Femur (tissue), 1 donor: Measurements from ENCODE around the gene ZNF592.

Source experiments
- DNase-seq: peaks from one replicate; pipeline ENCODE4 v3.0.0-alpha.2; 2017

ZNF592 gene

GRCh38 chr15:84812842-84813241, 64.5 kb downstream of the ZNF592 start:
- DNase-seq, result no peak

- no peak for DNase-seq
Measured at GRCh38 chr15:84813435-84813834, 65.0 kb downstream of the ZNF592 start.

- DNase-seq, result no peak
Measured at GRCh38 chr15:84813931-84814330, 65.5 kb downstream of the ZNF592 start.

GRCh38 chr15:84814916-84815315, 66.5 kb downstream of the ZNF592 start:
- DNase-seq, result no peak

DNA sequence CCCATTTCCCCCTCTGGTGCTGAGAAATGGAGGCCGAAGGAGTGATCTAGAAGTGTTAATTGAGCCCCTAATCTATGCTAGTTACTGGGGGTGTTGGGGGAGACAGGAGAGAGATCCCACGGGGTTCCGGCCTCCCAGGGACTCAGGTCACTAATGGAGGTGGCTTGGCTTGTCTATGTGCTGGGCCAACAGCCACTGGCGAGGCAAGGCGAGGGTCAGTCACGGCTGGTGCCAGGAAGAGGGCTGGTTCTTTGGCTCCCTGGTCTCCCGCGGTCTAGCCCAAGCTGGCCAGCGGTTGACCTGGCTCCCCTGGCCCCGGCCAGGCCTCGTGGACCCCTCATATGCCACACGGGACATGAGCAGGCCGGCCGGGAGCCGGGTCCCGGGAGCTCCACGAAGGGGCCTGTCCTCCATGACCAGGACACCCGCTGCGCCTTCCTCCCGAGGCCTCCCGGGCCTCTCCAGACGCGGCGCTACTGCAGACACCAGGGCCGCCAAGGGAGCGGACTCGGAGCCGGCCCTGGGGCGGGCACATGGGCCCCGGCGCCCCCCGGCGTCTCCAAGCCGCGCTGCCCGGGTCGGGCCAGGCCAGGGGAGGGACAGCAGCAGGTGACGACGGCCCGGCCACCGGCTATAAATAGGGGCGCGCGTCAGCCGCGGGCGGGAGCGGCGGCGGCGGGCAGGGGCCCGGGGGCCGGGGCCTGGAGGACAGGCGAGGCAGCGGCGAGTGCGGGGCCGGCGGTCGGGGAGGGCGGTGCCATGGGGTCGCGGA, 68.5 kb downstream of the ZNF592 start, which contains the start of gene ALPK3:
TSS of gene ALPK3 (plus strand) at position 663 of the 772 bp plus-strand sequence. CDS start at position 760, 97 bp downstream.
- peak; percentile 80 for DNase-seq

- no peak for DNase-seq
Measured at GRCh38 chr15:84817466-84818081, 69.2 kb downstream of the ZNF592 start.

- DNase-seq, result no peak
Measured at GRCh38 chr15:84818261-84819131, 70.1 kb downstream of the ZNF592 start.

DNA sequence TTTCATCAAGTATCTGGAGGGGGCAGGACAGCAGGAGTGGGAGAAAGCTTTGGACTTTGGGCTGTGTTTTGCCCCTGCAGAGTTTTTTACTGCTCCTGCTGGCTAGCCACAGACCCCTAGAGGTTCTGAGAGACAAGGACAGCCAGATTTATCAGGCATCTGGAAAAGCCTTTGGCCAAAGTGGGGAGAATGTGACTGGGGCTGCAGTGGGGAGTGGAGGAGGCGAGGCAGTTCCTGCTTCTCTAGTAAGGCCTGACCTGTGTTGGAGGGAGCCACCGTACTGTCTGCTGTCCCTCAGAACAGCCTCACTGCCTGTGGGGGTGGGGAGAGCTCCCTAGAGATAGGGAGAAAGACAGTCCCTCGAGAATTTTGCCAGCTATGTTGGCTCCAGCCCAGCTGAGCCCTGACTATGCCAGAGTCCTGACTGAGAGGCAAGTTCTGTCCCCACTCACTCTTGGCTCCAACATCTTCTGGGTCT, 70.9 kb downstream of the ZNF592 start:
- DNase-seq, result no peak

DNA sequence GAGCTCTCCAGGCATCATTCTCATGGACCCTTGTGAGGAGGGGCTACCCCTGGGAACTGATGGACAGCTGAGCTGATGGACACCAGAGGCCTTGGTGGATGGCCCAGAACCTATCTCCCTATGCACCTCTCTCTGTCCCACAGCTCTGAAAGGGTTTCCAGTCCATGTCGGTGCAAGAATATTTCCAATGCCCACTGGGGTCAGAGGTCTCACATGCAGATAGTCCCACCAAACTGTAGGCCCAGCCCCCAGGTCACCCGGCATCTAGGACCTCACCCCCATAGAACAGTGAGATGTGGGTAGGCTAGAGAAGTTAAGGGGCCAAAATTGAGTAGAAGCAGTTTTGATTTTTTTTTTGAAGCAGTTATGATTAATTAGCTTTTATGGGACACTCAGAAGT, 71.4 kb downstream of the ZNF592 start:
- no peak for DNase-seq

DNA sequence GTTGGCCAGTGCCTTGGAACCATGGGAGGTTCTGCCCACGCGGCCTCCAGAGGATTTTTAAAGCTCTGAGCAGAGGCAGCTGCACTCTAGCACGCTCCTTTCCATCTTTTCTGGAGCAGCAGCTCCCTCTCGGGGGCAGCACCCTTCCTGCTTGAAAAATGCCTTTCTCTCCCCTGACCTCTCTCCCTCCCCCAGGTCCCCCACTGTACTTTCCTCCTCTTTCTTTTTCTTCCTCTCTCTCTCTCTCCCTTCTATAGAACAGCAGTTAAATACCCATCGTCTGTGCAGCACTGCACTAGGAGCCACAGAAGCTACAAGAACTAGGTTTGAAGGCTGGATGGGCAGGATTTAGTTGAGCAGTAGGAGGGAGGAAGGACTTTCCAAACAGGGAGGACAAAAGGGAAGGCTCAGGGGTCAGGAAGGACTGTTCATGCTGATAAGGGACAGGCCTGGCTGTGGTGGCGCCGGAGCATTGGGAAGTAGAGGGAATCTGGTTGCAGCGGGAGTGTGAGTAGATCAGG, 73.2 kb downstream of the ZNF592 start:
- DNase-seq, result no peak

GRCh38 chr15:84822653-84823281, 74.4 kb downstream of the ZNF592 start:
- peak; percentile 64 for DNase-seq

DNA sequence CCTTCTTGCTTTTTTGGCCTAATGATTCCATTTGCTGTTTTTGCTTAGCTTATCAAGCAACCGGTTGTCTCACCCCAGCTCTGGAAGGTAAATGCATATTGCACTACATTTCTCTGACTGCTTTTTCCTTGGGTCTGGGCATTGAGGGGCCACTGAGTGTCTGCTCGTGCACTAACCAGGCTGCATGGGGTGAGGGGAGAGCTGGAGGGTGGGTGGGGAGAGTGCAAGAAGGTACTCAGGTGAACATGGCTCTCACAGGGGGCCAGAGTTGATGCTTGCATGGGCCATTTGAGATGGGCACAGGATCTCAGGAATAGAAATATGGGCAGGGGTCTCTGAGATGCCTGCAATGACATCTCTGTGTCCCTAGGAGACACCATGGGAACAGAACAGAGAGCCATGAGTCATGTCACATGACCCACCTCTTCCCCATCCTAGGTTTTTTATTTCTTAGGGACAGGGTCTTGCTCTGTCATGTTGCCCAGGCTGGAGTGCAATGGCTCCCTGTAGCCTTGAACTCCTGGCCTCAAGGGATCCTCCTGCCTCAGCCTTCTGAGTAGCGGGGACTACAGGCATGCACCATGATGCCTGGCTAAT, 75.0 kb downstream of the ZNF592 start:
- no peak for DNase-seq

DNA sequence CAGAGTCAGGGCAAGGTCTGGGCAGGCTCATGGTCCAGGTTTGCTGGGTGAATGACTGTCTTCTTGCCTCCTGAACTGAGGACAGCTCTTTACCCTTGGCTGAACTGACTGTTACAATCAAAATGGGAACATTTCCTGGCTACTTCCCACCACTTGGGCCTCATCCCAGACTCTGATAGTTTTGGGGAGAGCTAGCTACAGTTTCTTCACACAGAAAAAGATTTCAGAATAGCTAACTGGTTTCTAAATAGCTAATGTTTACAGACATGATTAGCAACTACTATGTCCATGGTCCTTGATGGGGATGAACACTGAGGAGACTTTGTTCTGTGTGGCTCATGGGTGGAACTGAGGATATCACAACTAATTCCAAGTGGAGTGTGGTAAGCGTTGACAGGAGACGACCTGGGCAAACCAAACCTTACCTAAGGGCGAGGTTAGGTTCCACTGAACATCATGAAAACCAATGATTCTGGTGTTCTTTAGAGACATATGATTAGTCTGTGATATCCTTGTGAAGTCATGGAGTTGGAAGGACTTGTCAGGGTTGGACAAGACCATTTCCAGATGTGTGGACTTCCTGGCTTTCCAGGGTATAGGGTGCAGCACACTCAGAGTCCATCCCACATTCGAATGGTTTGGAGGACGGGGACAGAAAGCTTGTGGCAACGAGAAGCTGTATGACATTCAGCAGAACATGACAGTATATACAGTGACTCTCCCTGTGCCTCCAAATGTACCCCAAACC, 76.0 kb downstream of the ZNF592 start:
- peak; percentile 92 for DNase-seq

DNA sequence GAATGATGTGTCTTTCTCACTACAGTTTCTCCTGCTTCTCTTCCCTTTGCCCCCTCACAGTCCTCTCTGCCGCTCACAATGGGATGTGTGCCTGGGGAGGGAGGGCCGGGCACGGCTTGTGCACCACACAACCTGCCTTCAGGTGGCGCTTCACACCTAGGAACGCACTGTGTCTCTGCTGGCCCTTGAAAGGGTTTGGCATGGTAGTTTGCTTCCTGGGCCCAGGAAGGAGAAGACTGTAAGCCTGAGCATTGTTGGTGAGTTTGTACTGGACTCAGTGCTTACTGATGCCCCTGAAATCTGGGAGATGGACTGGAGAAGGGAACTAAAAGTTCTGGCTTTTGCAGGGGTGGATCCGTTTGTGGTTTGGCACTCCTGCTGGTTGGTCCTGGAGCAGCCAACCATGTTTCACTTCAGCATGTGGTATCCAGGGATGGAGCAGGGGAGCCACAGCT, 78.0 kb downstream of the ZNF592 start:
- DNase-seq, result no peak

- DNase-seq, result no peak
Measured at GRCh38 chr15:84827246-84827645, 78.9 kb downstream of the ZNF592 start.

DNA sequence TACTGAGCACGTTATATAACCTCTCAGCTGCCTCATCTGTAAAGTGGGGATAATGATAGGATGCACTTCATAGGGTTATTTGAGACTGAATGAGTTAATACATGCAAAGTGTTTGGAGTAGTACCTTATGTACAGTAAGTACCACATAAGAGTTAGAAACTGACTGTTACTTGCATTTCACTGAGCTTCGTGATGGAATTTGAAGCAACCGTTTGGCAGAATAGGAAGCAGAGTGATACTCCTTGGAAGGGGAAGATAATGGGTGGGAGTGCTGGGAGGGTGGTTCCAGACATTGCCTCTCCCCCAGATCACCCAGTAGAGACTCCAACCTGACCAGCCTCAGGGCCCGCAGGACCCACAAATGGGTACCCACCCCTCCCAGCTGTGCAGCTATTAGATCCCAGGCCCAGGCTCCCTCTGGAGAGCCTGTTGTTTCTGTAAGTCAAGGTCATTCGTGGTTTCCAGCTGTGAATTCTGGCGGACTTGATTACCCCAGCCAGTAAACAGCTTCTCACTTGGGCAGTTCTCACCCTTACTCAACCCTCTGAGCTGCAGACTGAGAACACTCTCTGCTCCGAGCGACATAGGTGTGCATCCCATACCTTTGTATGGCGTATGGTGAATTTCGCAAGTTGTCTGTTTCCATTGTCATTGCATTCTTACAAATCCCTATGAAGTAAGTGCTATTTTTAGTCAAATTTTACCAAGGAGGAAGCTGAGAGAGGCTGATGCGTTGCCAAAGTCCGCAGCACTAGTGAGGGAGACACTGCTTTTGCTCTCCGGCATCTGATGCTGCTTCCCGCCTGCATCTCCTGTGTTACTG, 79.9 kb downstream of the ZNF592 start:
- DNase-seq, result peak; percentile 70

GRCh38 chr15:84829428-84829827, 81.0 kb downstream of the ZNF592 start:
- DNase-seq, result no peak

- DNase-seq, result no peak
Measured at GRCh38 chr15:84830036-84830435, 81.6 kb downstream of the ZNF592 start.

GRCh38 chr15:84831028-84831427, 82.6 kb downstream of the ZNF592 start:
- no peak for DNase-seq

DNA sequence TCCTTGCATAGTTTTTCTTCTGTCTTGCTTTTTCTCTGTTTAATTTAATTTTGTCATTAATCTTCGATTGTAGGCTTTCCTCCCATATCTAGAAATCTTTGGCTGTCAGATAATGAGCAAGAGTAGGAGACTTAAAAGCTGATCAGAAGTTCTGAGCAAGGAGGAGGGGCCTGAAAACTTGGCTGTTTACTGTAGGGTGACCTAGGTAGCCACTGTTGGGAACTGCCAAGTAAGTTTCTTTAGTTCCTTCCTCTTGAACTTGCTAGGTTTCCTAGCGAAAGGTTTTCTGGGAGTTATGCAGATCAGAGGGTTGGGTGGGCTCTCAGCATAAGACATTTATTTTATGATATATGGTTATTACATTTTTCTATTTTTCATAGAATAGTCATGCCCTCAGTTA, 83.2 kb downstream of the ZNF592 start:
- DNase-seq, result no peak
